ENCODE measurements around the gene CENPK. TPM values are rescaled to one million over a fixed set of nuclear protein-coding genes. Genes with fewer than 3 reads are reported as not detected.

The CENPK gene
- polyA plus RNA-seq, 1 donor from 2014 or later: 5.6 TPM

- H3K79me2 ChIP-seq (replicated peaks; ENCODE audit: insufficient read depth, low read length): no peaks in the 10 kb centered on the region
- no peak overlapping the region for H3K4me2 ChIP-seq (ENCODE audit: low read length)
- H3K9me3 ChIP-seq (ENCODE audit: low read length): no peaks in the 10 kb centered on the region
- H4K20me1 ChIP-seq (ENCODE audit: insufficient read depth): no peaks in the 10 kb centered on the region
- H3K9ac ChIP-seq (ENCODE audit: low read length): no peak overlapping the region
- TF ChIP-seq REST (IDR thresholded peaks at IDR 0.05; ENCODE audit: borderline replicate concordance) (no peak), SMC3 (conservative IDR thresholded peaks at IDR 0.05; ENCODE audit: poor library complexity) (no peak), TAF1 (IDR thresholded peaks at IDR 0.05; ENCODE audit: low read depth) (no peak), EZH2 (IDR thresholded peaks at IDR 0.05; ENCODE audit: borderline replicate concordance, insufficient read depth, low read length, poor library complexity, severe bottlenecking) (no peak), MXI1 (conservative IDR thresholded peaks at IDR 0.05; ENCODE audit: poor library complexity, severe bottlenecking) (no peak), CTCF (IDR thresholded peaks at IDR 0.05; ENCODE audit: poor library complexity, severe bottlenecking) (no peak)
- no peak overlapping the region for H2AFZ ChIP-seq (ENCODE audit: low read depth, low read length)
- H3K4me3 ChIP-seq (ENCODE audit: low read length): no peak overlapping the region
- H3K27ac ChIP-seq (ENCODE audit: low read length): no peak overlapping the region
- no peaks in the 10 kb centered on the region for H3K9me2 ChIP-seq (ENCODE audit: insufficient read depth, low read length)
- no peaks in the 10 kb centered on the region for H3K36me3 ChIP-seq (ENCODE audit: insufficient read depth, low read length)
- H3F3A ChIP-seq (ENCODE audit: insufficient read depth, low read length, poor library complexity, severe bottlenecking): no peaks in the 10 kb centered on the region
- H3K27me3 ChIP-seq (ENCODE audit: insufficient read depth, low read depth, low read length): no peaks in the 10 kb centered on the region
These were observed 14.2 kb upstream of the CENPK start for GRCh38 chr5:65577141-65577540.

GRCh38 chr5:65570598-65571226, 7.7 kb upstream of the CENPK start:
- Histone ChIP-seq H3K9ac (ENCODE audit: low read length) (no peak overlapping the region), H3K27me3 (ENCODE audit: insufficient read depth, low read depth, low read length) (no peaks in the 10 kb centered on the region), H3K9me2 (ENCODE audit: insufficient read depth, low read length) (no peaks in the 10 kb centered on the region), H3K79me2 (replicated peaks; ENCODE audit: insufficient read depth, low read length) (peaks cover 5% of the 10 kb centered on the region), H2AFZ (ENCODE audit: low read depth, low read length) (no peak overlapping the region), H3F3A (ENCODE audit: insufficient read depth, low read length, poor library complexity, severe bottlenecking) (no peaks in the 10 kb centered on the region), H3K36me3 (ENCODE audit: insufficient read depth, low read length) (no peaks in the 10 kb centered on the region), H3K27ac (ENCODE audit: low read length) (no peak overlapping the region), H4K20me1 (ENCODE audit: insufficient read depth) (no peaks in the 10 kb centered on the region), H3K4me3 (ENCODE audit: low read length) (no peak overlapping the region), H3K4me2 (ENCODE audit: low read length) (no peak overlapping the region), H3K9me3 (ENCODE audit: low read length) (no peaks in the 10 kb centered on the region)
- TF ChIP-seq EZH2 (IDR thresholded peaks at IDR 0.05; ENCODE audit: borderline replicate concordance, insufficient read depth, low read length, poor library complexity, severe bottlenecking) (no peak), MXI1 (conservative IDR thresholded peaks at IDR 0.05; ENCODE audit: poor library complexity, severe bottlenecking) (no peak), CTCF (IDR thresholded peaks at IDR 0.05; ENCODE audit: poor library complexity, severe bottlenecking) (no peak), TAF1 (IDR thresholded peaks at IDR 0.05; ENCODE audit: low read depth) (no peak), EP300 (conservative IDR thresholded peaks at IDR 0.05; ENCODE audit: poor library complexity, severe bottlenecking) (no peak), REST (IDR thresholded peaks at IDR 0.05; ENCODE audit: borderline replicate concordance) (no peak), POLR2AphosphoS5 (IDR thresholded peaks at IDR 0.05) (no peak), SMC3 (conservative IDR thresholded peaks at IDR 0.05; ENCODE audit: poor library complexity) (no peak), RAD21 (conservative IDR thresholded peaks at IDR 0.05) (no peak)
